ENCODE measurements around the gene KRTCAP2.

Gene KRTCAP2

GRCh38 chr1:155134322-155134721 is 38.8 kb downstream of the KRTCAP2 start:
- no peak for DNase-seq (ENCODE audit: low read depth in 3 of 3)

DNA sequence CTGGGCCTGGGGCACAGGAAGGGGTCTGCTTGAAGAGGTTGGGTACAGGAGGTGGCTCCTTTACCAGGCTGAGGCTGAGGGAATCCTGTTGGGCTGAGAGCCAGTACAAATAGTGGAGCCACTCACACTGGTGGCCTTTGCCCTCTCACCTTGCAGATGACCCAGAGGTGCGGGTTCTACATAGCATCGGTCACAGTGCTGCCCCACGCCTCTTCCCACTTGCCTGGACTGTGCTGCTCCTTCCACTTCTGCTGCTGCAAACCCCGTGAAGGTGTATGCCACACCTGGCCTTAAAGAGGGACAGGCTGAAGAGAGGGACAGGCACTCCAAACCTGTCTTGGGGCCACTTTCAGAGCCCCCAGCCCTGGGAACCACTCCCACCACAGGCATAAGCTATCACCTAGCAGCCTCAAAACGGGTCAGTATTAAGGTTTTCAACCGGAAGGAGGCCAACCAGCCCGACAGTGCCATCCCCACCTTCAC is 39.3 kb downstream of the KRTCAP2 start:
- no peak for DNase-seq (ENCODE audit: low read depth in 3 of 3)

DNA sequence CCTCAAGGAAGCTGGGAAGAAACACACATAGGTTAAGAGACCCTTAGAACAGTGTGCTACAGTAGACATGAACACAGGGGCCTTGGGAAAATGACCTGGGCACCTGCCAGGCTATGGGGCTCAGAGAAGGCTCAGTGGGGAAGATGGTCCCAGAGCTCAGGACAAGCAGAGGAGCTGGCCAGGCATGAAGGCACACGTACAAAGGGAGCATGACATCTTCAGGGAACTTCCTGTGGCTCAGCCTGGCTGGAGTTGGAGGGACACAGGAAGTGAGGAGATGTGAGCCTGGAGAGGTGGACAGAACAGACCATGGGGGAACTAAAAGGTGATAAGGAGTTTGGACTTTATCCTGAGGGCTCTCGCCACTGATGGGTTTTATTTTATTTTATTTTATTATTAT is 41.2 kb downstream of the KRTCAP2 start:
- no peak for DNase-seq (ENCODE audit: low read depth in 3 of 3)

GRCh38 chr1:155131285-155131684 is 41.8 kb downstream of the KRTCAP2 start:
- DNase-seq (ENCODE audit: low read depth in 3 of 3), result no peak

- DNase-seq (ENCODE audit: low read depth in 3 of 3), result no peak
These were observed 42.7 kb downstream of the KRTCAP2 start for GRCh38 chr1:155130272-155131006.

DNA sequence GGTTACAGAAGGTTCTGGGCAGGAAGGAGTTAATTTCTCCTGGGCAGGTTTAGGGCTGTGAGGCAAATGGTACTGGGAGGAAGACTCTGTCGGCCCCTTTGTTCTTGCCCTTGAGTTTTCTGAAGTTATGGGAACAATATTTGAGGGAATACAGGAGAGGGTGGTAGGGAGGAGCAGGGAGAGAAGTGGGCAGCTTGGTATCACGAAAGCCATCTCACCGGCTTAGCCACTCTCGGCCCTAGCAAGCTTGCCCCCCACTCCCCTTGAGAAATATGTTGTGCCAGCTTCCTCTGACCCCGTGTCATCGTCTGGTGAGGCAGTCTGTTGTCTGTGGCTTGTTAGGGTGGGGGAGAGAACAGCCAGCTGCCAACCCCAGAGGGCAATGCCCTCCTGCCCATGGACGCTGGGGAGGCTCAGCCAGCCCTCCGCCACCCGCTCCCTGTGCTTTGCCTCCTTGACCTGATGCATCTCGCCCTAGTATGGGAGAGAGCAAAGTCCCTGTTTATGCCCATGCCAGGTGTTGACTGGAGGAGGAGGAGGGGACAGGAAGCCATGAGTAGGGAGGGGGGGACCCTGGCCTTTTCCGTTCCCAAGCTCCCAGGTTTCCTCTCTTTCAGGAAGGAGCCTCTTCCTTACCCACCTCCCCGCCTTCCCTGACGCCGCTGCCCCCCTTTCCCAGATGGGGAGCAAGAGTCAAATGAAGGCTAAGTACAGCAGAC is 44.2 kb downstream of the KRTCAP2 start:
- no peak for DNase-seq (ENCODE audit: low read depth in 3 of 3)

DNA sequence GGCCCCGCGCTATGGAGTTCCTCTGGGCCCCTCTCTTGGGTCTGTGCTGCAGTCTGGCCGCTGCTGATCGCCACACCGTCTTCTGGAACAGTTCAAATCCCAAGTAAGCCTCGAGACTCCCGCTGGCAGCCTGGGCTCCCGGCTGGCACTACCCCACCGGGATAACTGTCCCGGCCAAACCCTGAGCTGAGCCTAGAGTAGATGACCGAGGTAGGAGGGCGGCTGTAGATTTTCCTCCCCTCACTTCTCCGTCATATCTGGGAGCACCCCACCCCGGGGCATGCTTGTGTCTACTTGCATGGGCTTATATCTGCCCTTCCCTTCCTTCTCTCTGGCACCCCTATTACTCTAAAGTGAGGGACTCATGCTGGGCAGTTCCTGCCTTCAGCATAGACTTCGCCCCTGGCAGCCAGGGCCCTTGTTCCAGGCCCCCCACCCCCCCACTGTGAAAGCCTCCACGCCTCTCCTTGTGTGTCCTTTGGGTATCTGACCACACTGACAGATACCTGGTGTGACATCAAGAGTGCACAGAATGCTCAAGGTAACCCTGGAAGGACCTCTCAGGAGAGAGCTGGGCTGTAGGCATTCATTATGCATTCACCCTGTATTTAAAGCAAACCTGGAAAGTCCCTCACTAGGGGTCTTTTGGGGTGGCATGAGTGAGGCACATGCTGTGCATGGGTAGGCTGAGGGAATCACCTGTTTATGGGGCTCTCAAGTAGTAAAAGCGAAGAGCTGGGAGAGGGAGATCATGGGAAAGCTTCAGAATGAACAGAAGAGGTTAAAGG is 44.9 kb downstream of the KRTCAP2 start:
- DNase-seq (ENCODE audit: low read depth in 3 of 3), result no peak

GRCh38 chr1:155127105-155127966 is 45.8 kb downstream of the KRTCAP2 start, which contains the start of gene EFNA1:
TSS of gene EFNA1 (plus strand) at chr1:155127876. CDS start at chr1:155127978, 102 bp downstream.
- peak in 1 of 3 donors; percentile 38 for DNase-seq (ENCODE audit: low read depth in 3 of 3)

DNA sequence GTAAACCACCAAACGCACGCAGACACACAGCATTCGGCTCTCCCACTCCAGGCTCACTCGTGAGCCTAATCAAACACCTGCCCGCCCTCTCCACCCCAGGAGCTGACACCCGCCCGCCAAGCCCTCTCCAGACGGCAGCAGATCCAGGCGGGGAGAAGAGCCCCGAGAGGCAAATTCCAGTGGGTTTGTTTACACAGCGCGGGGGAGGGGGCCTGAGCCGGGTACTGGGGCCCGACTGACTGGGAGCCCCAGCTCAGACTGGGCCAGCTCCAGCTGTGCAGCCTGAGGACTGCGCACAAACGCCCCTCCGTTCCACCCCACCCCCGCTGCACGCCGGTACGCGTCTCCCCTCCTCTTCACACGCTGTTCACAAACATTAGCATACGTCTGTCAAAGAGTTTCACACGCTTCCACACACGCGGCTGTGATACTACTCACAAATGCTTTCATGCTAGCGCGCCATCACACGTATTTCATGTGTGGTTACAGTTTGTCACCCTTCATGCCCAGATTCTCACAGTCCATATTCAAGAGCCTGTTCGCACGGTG is 46.5 kb downstream of the KRTCAP2 start:
- DNase-seq (ENCODE audit: low read depth in 3 of 3), result peak in 1 of 3 donors; percentile 19

- no peak for DNase-seq (ENCODE audit: low read depth in 3 of 3)
These were observed 47.1 kb downstream of the KRTCAP2 start for GRCh38 chr1:155125946-155126555.

DNA sequence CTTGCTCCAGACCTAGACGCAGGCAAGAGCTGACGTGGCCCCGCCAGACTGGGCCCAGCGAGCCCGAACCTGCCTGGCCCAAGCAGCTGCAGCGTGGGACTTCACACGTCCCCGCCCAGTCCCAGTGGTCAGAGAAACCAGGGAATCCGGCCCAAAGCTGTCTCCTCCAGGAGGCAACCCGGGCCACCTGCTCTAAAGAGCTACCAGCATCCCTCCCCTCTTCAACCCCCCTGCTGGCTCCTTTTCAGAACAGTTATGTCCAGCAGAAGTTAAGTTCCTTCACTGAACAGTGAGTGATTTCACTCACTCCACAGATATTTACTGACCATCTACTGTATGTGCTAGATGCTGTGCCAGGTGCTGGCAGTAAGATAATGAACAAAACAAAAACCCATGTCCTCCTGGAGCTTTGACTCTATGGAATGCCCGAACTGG is 47.6 kb downstream of the KRTCAP2 start:
- no peak for DNase-seq (ENCODE audit: low read depth in 3 of 3)

- no peak for DNase-seq (ENCODE audit: low read depth in 3 of 3)
These were observed 48.3 kb downstream of the KRTCAP2 start for GRCh38 chr1:155124503-155125463.

GRCh38 chr1:155123801-155124200 is 49.3 kb downstream of the KRTCAP2 start:
- DNase-seq (ENCODE audit: low read depth in 3 of 3), result no peak

DNA sequence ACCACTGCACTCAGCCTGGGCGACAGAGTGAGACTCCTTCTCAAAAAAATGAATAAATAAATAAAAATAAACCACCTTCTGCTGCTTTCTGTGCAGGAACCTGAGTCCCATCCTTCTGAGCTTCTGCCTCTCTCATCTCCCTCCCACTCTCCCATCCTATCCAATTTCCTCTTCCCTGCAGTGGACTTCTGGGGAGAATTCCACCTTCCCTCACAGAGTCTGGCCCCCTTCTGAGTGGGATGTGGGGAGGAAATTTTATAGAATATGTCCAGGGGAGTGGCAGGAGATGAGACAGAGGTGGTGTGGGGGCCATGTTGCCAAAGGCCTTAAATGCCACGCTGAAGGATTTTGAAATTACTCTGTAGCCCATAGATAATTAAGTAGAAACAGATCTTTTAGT is 50.8 kb downstream of the KRTCAP2 start:
- DNase-seq (ENCODE audit: low read depth in 3 of 3), result no peak

- DNase-seq (ENCODE audit: low read depth in 3 of 3), result no peak
These were observed 51.9 kb downstream of the KRTCAP2 start for GRCh38 chr1:155121249-155121648.

GRCh38 chr1:155120253-155120652 is 52.9 kb downstream of the KRTCAP2 start:
- DNase-seq (ENCODE audit: low read depth in 3 of 3), result no peak
